GM21390 (cell line): ENCODE results near the gene GOLGA8N.

Source experiments
- ATAC-seq: cut with Tn5 transposase; IDR thresholded peaks from one replicate; pipeline ENCODE4 v1.9.1; 2021; ENCODE audit not compliant: unreplicated experiment

The GOLGA8N gene

GRCh38 chr15:32651229-32651837 lies 58.1 kb downstream of the GOLGA8N start:
- ATAC-seq: peak; percentile 71

GRCh38 chr15:32652178-32652577 lies 58.9 kb downstream of the GOLGA8N start:
- ATAC-seq: no peak

GRCh38 chr15:32656091-32656490 lies 62.8 kb downstream of the GOLGA8N start:
- no peak for ATAC-seq

GRCh38 chr15:32656496-32656895 lies 63.2 kb downstream of the GOLGA8N start:
- no peak for ATAC-seq
